ENCODE results near the gene NUP210. TPM values are rescaled to one million over a fixed set of nuclear protein-coding genes. Genes with fewer than 3 reads are reported as not detected.

NUP210 gene
- total RNA-seq, 1 experiment from 2014 or later = 11.4 TPM

DNA sequence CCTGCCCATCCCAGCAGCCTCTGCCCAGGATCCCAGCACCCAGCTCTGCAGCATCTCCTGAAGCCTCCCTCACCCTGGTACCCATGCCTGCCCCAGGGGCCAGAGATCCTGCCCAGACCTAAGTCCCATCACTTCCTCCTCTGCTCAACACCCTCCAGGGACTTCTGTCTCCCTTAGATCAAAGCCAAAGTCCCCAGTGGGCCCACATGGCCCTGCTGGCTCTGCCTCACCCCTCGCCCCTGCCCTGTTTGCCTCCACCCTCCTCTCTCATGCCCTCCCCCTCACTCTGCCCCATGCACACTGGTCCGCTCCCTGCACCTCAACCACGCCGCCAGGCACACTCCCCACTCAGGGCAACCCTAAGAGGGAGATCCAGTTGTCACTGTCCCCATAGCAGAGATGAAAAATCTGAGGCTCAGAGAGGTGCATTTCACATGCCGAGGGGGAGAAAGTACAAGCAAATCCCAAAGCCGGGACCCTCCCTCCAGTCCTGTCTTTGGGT, 146.5 kb downstream of the NUP210 start:
- ChIA-PET CTCF (no interaction called here), POLR2A (ENCODE audit: low non-redundant PET) (no interaction called here)
- TF ChIP-seq CTCF (conservative IDR thresholded peaks at IDR 0.05; ENCODE audit: low read depth, low read length) = no peak
- TF ChIP-seq EZH2 (IDR thresholded peaks at IDR 0.05; ENCODE audit: borderline replicate concordance, low read depth, low read length, poor library complexity, severe bottlenecking) = no peak
- Histone ChIP-seq H3K4me3 (ENCODE audit: low read depth, low read length, poor library complexity, severe bottlenecking) (no peak overlapping the region), H3K4me1 (ENCODE audit: insufficient read depth, low read length, poor library complexity, severe bottlenecking) (no peaks in the 10 kb centered on the region), H3K9me3 (ENCODE audit: low read depth, low read length, poor library complexity, severe bottlenecking) (peaks cover 4% of the 10 kb centered on the region), H3K27ac (ENCODE audit: low read depth, low read length, poor library complexity, severe bottlenecking) (no peak overlapping the region), H3K36me3 (ENCODE audit: insufficient read depth, low read length, poor library complexity, severe bottlenecking) (no peaks in the 10 kb centered on the region), H3K27me3 (replicated peaks; ENCODE audit: insufficient read depth, low read depth, low read length, poor library complexity) (peaks cover 9% of the 10 kb centered on the region)
- intact Hi-C loops (cut with micrococcal nuclease; ENCODE audit: unreplicated experiment) = no loop called here
- BruUV-seq (replicated peaks) = no TSS peak
- DNase-seq (ENCODE audit: low spot score) = no peak

GRCh38 chr3:13272831-13273603, 147.1 kb downstream of the NUP210 start:
- CTCF ChIA-PET = no interaction called here
- POLR2A ChIA-PET (ENCODE audit: low non-redundant PET) = no interaction called here
- BruUV-seq (replicated peaks) = no TSS peak
- H3K27ac ChIP-seq (ENCODE audit: low read depth, low read length, poor library complexity, severe bottlenecking) = no peak overlapping the region
- peaks cover 4% of the 10 kb centered on the region for H3K9me3 ChIP-seq (ENCODE audit: low read depth, low read length, poor library complexity, severe bottlenecking)
- H3K4me1 ChIP-seq (ENCODE audit: insufficient read depth, low read length, poor library complexity, severe bottlenecking) = no peaks in the 10 kb centered on the region
- peaks cover 9% of the 10 kb centered on the region for H3K27me3 ChIP-seq (replicated peaks; ENCODE audit: insufficient read depth, low read depth, low read length, poor library complexity)
- TF ChIP-seq EZH2 (IDR thresholded peaks at IDR 0.05; ENCODE audit: borderline replicate concordance, low read depth, low read length, poor library complexity, severe bottlenecking) (no peak), CTCF (conservative IDR thresholded peaks at IDR 0.05; ENCODE audit: low read depth, low read length) (no peak)
- no peak overlapping the region for H3K4me3 ChIP-seq (ENCODE audit: low read depth, low read length, poor library complexity, severe bottlenecking)
- no peaks in the 10 kb centered on the region for H3K36me3 ChIP-seq (ENCODE audit: insufficient read depth, low read length, poor library complexity, severe bottlenecking)
- intact Hi-C loops (cut with micrococcal nuclease; ENCODE audit: unreplicated experiment) = no loop called here
- no peak for DNase-seq (ENCODE audit: low spot score)

- Histone ChIP-seq H3K36me3 (ENCODE audit: insufficient read depth, low read length, poor library complexity, severe bottlenecking) (no peaks in the 10 kb centered on the region), H3K4me1 (ENCODE audit: insufficient read depth, low read length, poor library complexity, severe bottlenecking) (no peaks in the 10 kb centered on the region), H3K4me3 (ENCODE audit: low read depth, low read length, poor library complexity, severe bottlenecking) (no peak overlapping the region), H3K9me3 (ENCODE audit: low read depth, low read length, poor library complexity, severe bottlenecking) (peaks cover 4% of the 10 kb centered on the region), H3K27ac (ENCODE audit: low read depth, low read length, poor library complexity, severe bottlenecking) (no peak overlapping the region), H3K27me3 (replicated peaks; ENCODE audit: insufficient read depth, low read depth, low read length, poor library complexity) (peaks cover 5% of the 10 kb centered on the region)
- intact Hi-C loops (cut with micrococcal nuclease; ENCODE audit: unreplicated experiment) = no loop called here
- POLR2A ChIA-PET (ENCODE audit: low non-redundant PET) = no interaction called here
- CTCF ChIA-PET = no interaction called here
- DNase-seq (ENCODE audit: low spot score) = no peak
- no TSS peak for BruUV-seq (replicated peaks)
- no peak for TF ChIP-seq CTCF (conservative IDR thresholded peaks at IDR 0.05; ENCODE audit: low read depth, low read length)
- no peak for TF ChIP-seq EZH2 (IDR thresholded peaks at IDR 0.05; ENCODE audit: borderline replicate concordance, low read depth, low read length, poor library complexity, severe bottlenecking)
Observed at GRCh38 chr3:13269711-13270378, 150.3 kb downstream of the NUP210 start.

Measured in A673 (cell line).